HUES48 (cell line): Measurements from ENCODE around the gene ZSWIM1.
"Not testable (repeated sequence)": the region's sequence is repeated elsewhere in the genome, so short reads cannot be mapped to it uniquely, and the experiment has no call there.

Source experiments
- H3K27ac ChIP-seq: one replicate; pipeline ENCODE4 v1.7.0; 2013; ENCODE audit warnings: low read depth, low read length, inconsistent platforms
- H3K27me3 ChIP-seq: 2 replicates; pipeline ENCODE4 v1.6.1; 2013; ENCODE audit warnings: mild to moderate bottlenecking, low read length; ENCODE audit not compliant: control insufficient read depth, insufficient read depth
- H3K36me3 ChIP-seq: 2 replicates; pipeline ENCODE4 v1.6.1; 2013; ENCODE audit warnings: low read length; ENCODE audit not compliant: control insufficient read depth, insufficient read depth
- H3K4me1 ChIP-seq: 2 replicates; pipeline ENCODE4 v1.6.1; 2013; ENCODE audit warnings: mild to moderate bottlenecking, low read length; ENCODE audit not compliant: control insufficient read depth, insufficient read depth
- H3K4me3 ChIP-seq: 2 replicates; pipeline ENCODE4 v1.5.1; 2013; ENCODE audit warnings: mild to moderate bottlenecking, low read depth, low read length
- H3K9ac ChIP-seq: 2 replicates; pipeline ENCODE4 v1.6.1; 2013; ENCODE audit warnings: mild to moderate bottlenecking, low read depth, low read length, moderate library complexity
- H3K9me3 ChIP-seq: 2 replicates; pipeline ENCODE4 v1.6.1; 2013; ENCODE audit warnings: low read length; ENCODE audit not compliant: control insufficient read depth, insufficient read depth

Gene ZSWIM1

DNA sequence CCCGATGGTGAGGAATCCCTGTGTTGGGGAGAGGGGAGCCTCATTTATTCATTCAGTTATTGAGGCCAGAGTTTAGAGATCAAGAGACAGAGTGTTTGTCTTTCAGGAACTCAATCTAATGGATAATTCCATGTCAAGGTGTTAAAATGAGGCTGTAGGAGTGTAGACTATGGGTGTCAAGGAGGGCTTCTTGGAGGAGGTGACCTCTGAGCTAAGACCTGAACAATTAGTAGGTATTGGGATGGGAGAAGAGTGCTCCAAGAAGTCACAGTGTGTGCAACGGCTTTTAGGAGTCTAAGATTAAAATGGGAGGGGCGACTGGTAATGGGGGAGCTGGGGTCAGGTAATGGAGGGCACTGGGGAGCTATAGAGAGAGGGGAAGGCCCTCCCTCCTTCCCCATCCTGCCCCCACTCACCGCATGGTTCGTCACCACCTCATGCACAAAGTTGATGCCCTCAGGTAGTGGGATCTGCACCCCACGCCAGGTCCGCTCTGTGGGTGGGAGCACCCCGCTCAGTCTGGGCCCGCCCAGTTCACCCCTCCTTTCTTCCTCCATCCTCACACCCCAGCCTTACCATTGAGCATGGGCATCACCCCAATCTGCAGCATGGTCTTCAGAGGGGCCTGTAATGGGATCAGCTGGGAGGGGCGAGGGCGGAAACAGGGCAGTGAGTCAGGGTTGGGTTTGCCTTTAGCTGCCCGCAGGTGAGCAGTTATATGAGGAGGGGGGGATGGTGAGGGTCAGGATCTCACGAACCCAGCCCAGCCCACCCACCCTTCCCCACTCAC lies 18.2 kb downstream of the ZSWIM1 start:
- H3K27ac ChIP-seq = no peak overlapping the region
- H3K9ac ChIP-seq = no peak overlapping the region
- H3K9me3 ChIP-seq = no peaks in the 10 kb centered on the region
- no peaks in the 10 kb centered on the region for H3K27me3 ChIP-seq
- no peaks in the 10 kb centered on the region for H3K4me1 ChIP-seq
- no peak overlapping the region for H3K4me3 ChIP-seq
- peaks cover 92% of the 10 kb centered on the region for H3K36me3 ChIP-seq

DNA sequence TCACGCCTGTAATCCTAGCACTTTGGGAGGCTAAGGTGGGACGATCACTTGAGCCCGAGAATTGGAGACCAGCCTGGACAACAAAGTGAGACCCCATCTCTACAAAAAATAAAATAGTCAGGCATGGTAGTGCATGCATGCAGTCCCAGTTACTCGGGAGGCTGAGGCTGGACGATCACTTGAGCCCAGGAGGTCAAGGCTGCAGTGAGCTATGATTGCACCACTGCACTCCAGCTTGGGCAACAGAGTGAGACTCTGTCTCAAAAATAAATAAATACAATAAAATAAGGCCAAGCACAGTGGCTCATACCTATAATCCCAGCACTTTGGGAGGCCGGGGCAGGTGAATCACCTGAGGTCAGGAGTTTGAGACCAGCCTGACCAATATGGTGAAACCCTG lies 20.3 kb downstream of the ZSWIM1 start:
- not testable (repeated sequence) for H3K4me1 ChIP-seq, H3K4me3 ChIP-seq, H3K27me3 ChIP-seq, H3K27ac ChIP-seq, H3K9me3 ChIP-seq, H3K9ac ChIP-seq
- H3K36me3 ChIP-seq = peaks cover 95% of the 10 kb centered on the region

DNA sequence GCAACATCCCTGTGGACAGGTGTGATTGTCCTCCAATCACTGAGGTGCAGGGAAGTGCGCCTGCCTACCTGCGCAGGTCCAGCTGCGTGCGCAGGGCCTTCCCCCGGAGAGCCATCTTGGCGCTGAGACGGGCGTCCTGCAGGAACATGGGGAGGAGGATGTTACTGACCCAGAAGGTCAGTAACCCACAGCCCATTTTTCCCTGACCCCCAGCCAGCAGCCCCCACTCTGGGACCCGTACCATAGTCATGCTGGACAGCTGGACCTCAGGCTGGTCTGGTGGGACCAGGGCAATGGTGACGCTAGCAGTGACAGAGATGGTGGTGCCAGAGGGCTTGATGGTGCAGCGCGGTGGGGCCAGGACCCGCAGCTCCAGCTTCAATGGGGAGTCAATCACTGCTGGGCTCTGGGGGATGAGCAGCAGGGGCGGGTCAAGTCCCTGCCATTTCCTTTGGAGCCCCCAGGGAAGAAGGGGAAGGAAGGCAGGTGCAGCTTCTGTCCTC lies 21.2 kb downstream of the ZSWIM1 start:
- Histone ChIP-seq H3K36me3 (peaks cover 92% of the 10 kb centered on the region), H3K27me3 (no peaks in the 10 kb centered on the region), H3K9me3 (no peaks in the 10 kb centered on the region), H3K9ac (no peak overlapping the region), H3K4me3 (no peak overlapping the region), H3K4me1 (no peaks in the 10 kb centered on the region; the same call in 1 of the 2 replicates), H3K27ac (no peak overlapping the region)

DNA sequence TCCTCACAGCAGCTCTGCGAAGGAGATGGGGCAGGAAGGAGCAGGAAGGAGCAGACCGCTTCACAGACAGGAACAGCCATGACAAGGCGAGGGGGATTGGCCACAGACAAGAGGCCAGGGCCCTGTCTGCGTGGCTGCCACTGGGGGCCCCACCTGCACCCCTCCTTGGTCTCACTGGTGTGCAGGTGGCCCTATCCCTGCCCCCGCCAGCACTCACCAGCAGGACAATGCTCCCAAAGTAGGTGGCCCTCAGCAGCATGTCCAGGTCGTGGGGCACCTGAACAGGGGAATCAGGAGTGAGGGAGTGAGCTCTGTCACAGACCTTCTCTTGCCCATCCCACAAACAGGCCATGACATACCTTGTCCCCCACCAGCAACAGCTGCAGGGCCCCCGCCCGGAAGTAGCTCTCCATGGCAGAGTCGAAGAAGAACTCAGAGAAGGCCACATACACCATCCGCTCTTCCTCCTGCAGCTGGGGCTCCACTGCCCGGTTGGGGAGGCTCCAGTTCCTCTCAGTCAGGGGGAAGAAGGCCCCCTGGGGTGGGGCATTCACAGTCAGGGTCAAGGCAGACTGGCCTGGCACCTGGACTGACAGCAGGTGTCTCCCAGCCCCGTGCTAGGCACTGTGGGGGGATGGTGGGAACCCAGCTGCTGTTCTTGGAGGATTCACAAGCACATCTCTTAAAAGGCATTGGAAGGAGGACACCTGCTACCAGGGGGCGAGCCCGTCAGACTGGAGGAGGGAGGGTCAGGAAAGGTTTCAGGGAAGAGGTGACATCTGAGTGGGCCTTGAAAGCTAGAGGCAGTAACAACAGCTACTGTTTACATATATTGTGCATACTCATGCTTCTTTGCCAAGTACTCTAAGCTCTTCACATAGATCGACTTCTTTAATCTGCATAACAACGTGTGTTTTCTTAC lies 23.8 kb downstream of the ZSWIM1 start:
- H3K4me3 ChIP-seq = no peak overlapping the region
- no peaks in the 10 kb centered on the region for H3K27me3 ChIP-seq
- no peaks in the 10 kb centered on the region for H3K9me3 ChIP-seq
- no peak overlapping the region for H3K27ac ChIP-seq
- H3K9ac ChIP-seq = no peak overlapping the region
- H3K36me3 ChIP-seq = peaks cover 88% of the 10 kb centered on the region
- H3K4me1 ChIP-seq = no peaks in the 10 kb centered on the region; the same call in 1 of the 2 replicates

DNA sequence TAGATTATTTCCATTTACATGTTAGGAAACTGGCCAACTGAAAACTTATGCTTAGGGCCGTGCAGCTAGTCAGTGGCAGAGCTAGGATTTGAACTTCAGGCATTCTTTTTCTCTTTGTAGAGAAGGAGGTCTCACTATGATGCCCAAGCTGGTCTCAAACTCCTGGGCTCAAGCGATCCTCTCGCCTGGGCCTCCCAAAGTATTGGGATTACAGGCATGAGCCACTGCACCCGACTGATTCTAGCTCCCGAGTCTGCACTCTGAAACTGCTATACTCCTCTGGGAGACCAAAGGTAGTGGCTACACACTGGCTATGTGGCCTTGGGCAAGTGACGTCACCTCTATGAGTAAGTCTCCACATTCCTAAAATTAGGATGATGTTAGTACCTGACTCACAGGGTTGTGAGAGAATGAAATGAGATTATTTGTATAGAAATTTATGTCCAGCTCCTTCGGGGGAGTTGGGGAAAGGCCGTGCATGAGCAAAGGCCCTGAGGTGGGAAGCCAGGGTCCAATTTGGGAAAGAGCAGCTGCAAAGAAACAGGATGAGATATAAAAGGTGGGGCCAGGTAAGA lies 24.6 kb downstream of the ZSWIM1 start:
- no peak overlapping the region for H3K9ac ChIP-seq
- no peaks in the 10 kb centered on the region for H3K27me3 ChIP-seq
- H3K36me3 ChIP-seq = peaks cover 86% of the 10 kb centered on the region
- no peaks in the 10 kb centered on the region; the same call in 1 of the 2 replicates for H3K4me1 ChIP-seq
- no peak overlapping the region for H3K4me3 ChIP-seq
- no peaks in the 10 kb centered on the region for H3K9me3 ChIP-seq
- no peak overlapping the region for H3K27ac ChIP-seq

DNA sequence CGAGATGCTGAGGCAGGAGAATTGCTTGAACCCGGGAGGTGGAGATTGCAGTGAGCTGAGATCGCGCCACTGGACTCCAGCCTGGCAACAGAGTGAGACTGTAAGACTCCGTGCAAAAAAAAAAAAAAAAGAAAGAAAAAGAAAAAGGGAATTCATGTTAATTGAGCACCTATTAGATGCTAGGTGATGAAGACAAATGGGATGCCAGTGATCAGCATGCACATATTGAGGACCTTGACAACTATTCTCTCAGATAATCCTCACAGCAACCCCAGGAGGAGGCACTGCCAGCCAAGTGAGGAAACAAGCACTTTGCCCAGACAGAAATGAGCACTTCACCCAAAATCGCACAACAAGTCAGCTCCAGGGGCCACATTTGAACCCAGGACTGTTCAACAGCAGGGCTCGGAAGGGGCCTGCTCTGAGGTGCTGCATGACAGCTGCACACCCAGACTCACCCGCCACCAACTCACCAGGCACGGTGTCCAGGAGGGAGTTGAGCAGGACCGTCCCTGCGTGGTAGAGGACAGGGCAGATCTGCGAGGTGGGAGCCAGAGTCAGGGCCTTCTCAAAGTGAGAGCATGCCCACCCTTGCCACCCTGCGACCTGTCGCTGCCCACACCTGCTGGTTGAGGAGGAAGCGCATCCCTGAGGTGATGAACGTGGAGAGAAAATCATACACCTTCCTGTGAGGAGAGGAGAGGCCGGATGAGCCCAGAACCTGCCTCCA lies 26.4 kb downstream of the ZSWIM1 start:
- Histone ChIP-seq H3K9ac (no peak overlapping the region), H3K9me3 (no peaks in the 10 kb centered on the region), H3K4me3 (no peak overlapping the region), H3K27ac (no peak overlapping the region), H3K36me3 (peaks cover 70% of the 10 kb centered on the region), H3K27me3 (no peaks in the 10 kb centered on the region), H3K4me1 (peaks cover 3% of the 10 kb centered on the region; the same call in 1 of the 2 replicates)

DNA sequence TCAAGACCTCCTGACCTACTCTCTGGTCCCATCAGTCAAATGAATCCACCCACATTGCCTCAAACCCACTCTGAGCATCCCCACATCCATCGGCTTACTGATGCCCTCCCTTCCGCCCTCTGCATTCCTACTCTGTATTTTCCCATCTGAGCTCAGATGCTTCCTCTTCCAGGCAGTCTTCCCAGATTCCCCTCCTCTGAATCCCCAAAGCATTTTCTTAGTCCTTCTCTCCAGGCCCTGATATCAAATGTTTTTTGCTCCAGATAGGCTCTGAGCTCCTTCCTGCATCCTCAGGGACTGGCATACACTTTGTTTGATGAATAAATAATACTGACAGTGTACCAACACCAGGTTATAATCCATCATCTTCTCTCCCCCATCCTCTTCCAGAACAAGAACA lies 27.1 kb downstream of the ZSWIM1 start:
- H3K9ac ChIP-seq = no peak overlapping the region
- H3K36me3 ChIP-seq = peaks cover 64% of the 10 kb centered on the region
- H3K4me1 ChIP-seq = peaks cover 4% of the 10 kb centered on the region; the same call in 1 of the 2 replicates
- no peak overlapping the region for H3K4me3 ChIP-seq
- H3K27ac ChIP-seq = no peak overlapping the region
- no peaks in the 10 kb centered on the region for H3K9me3 ChIP-seq
- H3K27me3 ChIP-seq = no peaks in the 10 kb centered on the region

DNA sequence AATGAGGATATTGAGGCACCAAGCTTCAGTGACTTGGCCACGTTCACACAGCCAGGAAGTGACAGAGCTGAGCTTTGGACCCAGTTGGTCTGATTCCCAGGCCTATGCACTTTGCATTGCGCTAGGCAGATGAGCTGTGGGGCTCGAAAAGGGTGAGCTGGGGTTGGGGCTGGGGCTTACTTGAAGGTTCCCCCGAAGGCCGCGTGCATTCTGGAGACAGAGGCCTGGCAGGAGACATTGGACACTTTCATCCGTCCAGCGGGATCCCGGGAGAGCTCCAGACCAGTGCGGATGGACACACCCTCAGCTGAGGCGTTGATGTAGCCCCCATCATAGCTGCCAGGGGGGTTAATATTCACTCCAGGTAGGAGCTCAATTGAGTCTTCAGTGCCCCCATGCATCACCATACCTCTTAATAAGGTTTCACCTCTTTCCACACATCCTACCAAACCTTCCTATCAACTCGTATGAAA lies 28.3 kb downstream of the ZSWIM1 start:
- H3K27ac ChIP-seq = no peak overlapping the region
- H3K9me3 ChIP-seq = no peaks in the 10 kb centered on the region
- H3K9ac ChIP-seq = no peak overlapping the region
- peaks cover 52% of the 10 kb centered on the region for H3K36me3 ChIP-seq
- H3K27me3 ChIP-seq = no peaks in the 10 kb centered on the region
- H3K4me1 ChIP-seq = peaks cover 4% of the 10 kb centered on the region; the same call in 1 of the 2 replicates
- no peak overlapping the region for H3K4me3 ChIP-seq

DNA sequence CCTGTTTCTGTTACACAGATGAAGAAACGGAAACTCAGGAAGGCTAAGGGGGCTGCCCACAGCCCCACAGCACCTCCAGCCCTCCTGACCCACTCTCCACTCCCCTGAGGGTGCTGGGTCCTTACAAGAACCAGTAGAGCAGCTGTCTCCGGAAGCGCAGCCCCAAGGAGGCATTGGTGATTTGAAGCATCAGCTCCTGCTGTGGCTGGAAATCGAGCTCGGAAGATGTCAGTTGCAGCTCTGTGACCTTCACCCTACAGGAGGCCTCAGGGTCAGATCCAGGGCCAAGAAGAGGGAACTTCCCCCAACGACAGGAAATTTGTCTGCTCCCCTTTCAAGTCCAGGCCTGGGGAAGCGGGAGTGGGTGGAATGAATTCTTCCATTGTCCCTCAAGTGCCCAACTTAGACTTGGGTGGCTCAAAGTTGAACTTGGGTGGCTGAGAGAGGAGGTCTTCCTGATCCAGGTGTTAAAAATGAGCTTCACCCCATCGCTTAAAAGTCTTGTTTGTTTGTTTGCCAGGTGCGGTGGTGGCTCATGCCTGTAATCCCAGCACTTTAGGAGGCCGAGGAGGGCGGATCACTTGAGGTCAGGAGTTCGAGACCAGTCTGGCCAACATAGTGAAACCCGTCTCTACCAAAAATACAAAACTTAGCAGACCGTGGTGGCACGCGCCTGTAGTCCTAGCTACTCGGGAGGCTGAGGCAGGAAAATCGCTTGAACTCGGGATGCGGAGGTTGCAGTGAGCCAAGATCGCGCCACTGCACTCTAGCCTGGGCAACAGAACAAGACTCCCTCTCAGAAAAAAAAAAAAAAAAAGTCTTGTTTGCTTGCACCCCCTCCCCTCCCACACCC lies 29.0 kb downstream of the ZSWIM1 start:
- Histone ChIP-seq H3K27ac (no peak overlapping the region), H3K9ac (no peak overlapping the region), H3K4me1 (peaks cover 4% of the 10 kb centered on the region; the same call in 1 of the 2 replicates), H3K27me3 (no peaks in the 10 kb centered on the region), H3K36me3 (peaks cover 45% of the 10 kb centered on the region), H3K9me3 (no peaks in the 10 kb centered on the region), H3K4me3 (0 out of 2 replicates have a peak overlapping the region, but pooled peaks have one; percentile 8)
